HL-60/S4 treated with retinoic acid at 250 ng/mL for 4 days and 3 days (cell line): ENCODE results near the gene POM121.
"Not testable (repeated sequence)": the region's sequence is repeated elsewhere in the genome, so short reads cannot be mapped to it uniquely, and the experiment has no call there.

Experiments used
- in situ Hi-C: fragments of 300-500 bp; cut with MboI; formaldehyde crosslinking; loops from 2 replicates; pipeline ENCODE4 v1.7.0; 2022; ENCODE audit warnings: low sequenced_read_pairs

The POM121 gene

GRCh38 chr7:72949276-72949675, 24.4 kb downstream of the POM121 start:
- in situ Hi-C loops, result not testable (repeated sequence)

DNA sequence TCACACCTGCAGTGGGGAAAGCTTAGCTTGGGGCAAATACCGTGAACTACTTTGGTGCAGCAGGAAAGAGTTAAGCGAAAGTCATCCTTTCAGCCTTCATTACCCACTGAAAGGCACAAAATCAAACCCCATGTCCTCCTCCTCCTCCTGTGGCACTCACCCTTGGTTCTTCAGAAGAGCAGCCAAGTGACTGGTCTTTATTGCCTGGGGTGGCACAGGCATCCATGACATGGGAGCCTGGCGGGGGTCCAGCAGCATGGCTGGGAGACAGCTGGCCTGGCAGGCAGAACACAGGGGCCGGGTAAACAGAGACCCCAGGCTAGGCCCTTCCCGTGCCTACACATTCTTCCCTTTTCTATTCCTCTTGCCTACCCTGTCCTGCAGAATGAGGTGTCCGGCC, 24.8 kb downstream of the POM121 start:
- in situ Hi-C loops, result not testable (repeated sequence)

DNA sequence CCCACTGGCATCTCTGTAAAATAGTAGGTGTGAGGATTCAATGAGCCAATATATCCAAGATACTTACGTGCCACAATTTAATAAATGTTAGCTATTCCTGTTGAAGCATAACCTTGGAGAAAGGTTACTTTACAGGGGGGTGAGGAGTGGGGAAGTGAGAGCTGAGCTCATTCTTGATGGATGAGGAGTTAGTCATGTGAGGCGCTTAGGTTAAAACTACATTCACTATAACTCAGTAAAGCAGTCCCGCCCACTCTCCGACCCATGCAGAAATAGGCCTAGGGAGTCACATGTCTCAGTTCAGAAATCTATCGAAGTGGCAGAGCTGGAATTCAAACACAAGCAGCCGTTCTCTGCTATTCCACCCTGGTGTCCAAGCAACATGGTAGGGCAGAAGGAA, 25.5 kb downstream of the POM121 start:
- in situ Hi-C loops, result not testable (repeated sequence)

- in situ Hi-C loops, result not testable (repeated sequence)
These were observed 29.1 kb downstream of the POM121 start for GRCh38 chr7:72953901-72954562.

DNA sequence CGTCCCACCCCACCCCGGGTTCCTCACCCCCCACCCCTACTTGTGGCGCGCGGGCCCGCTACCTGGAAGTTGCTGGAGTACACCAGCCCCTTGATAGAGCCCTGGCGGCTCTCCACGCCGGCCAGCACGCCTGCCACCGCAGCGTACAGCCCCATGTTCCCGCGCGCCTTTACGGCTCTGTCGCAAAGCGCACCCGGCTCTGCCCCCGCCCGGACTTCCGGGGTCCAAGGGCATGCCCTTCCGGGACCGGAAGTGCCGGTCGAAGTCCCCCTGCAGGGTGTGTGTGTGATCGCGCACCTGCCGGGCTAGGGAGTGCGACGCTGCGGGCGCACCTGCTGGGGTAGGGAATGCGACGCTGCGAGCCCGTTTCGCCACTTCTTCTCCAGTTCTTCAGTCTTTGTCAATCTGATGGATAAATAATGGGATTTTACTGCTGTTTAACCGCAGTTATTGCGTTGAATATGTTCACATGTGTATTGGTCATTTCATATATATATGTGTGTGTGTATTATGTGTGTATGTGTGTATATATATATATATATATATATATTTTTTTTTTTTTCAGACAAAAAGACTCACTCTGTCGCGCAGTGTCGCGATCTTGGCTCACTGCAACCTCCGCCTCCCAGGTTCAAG, 29.8 kb downstream of the POM121 start:
- in situ Hi-C loops, result not testable (repeated sequence)

GRCh38 chr7:72960029-72960428, 35.1 kb downstream of the POM121 start:
- in situ Hi-C loops, result not testable (repeated sequence)

DNA sequence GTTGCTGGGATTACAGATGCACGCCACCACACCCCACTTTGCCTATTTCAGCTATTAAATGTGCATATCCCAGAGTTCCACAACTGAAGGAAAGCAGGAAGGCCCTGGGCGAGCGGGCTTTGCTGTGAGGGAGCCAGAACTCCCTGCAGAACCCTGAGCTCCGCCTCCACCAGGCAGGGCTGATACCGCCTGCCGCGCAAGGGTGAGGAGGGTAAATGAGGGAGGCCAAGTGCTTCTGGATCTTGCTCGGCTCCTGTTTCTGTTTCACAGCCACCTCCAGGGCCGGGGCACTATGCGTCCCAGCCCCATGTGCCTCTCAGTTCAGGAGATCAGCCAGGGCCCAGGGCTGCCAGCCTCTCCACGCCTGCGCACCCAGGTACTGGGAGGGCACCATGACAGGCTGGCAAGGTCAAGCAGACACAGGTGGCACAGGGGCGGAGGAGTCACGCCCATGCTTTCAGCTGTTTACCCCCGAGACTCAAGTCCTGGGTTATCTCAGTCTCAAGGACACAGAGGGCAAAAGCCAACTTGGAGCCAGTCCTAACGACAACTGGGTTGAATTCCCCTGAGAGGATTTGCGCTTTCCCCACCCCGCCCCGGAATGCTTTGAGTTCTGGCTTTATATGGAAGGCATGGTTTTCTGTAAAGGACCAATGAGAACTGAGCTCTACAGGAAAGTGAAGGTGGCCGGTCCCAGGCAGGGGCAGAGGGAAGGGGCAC, 35.9 kb downstream of the POM121 start:
- in situ Hi-C loops, result not testable (repeated sequence)

- in situ Hi-C loops, result not testable (repeated sequence)
These were observed 36.4 kb downstream of the POM121 start for GRCh38 chr7:72961346-72961650.

DNA sequence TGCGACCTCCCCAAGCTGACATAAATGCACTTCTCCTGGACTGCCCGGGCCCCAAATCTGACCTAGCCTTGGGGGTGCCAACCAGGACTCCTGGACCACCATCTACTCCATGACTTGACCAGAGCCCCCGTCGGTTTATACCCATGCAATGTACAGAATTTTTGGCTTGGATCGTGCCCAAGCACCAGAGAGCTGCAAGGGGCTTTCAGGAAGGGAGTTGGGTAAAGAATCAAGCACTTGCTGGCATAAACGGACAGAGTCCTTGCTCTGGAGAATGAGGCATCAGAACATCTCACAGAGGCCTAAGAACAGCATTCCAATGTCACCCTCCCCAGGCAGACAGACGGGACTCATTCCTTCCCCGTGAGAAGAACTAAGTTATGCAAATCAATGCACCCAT, 38.2 kb downstream of the POM121 start:
- in situ Hi-C loops, result not testable (repeated sequence)

GRCh38 chr7:72965186-72965975, 40.5 kb downstream of the POM121 start:
- in situ Hi-C loops, result not testable (repeated sequence)

GRCh38 chr7:72966892-72967291, 42.0 kb downstream of the POM121 start:
- in situ Hi-C loops, result not testable (repeated sequence)

- in situ Hi-C loops, result not testable (repeated sequence)
These were observed 44.2 kb downstream of the POM121 start, which contains the start of gene TRIM74 for GRCh38 chr7:72968980-72969516. Gene TRIM74, minus strand, starts transcription at chr7:72969466. Its CDS starts 3,309 bp downstream, at chr7:72966157.

DNA sequence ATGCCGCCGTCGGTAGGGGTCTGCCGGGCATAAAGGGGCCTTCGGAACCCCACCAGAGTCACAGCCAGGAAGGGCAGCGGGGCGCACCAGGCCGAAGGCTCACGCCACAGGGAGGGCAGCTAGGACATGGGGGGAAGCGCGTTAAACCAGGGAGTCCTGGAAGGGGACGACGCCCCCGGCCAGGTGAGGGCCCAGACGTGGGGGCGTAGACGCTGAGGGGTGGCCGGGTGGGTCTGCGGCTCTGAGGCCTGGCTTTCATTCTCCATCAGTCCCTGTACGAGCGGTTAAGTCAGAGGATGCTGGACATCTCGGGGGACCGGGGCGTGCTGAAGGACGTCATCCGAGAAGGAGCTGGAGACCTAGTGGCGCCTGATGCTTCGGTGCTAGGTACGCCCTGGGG, 44.8 kb downstream of the POM121 start:
- in situ Hi-C loops, result not testable (repeated sequence)

- in situ Hi-C loops, result not testable (repeated sequence)
These were observed 46.6 kb downstream of the POM121 start for GRCh38 chr7:72971505-72971904.

DNA sequence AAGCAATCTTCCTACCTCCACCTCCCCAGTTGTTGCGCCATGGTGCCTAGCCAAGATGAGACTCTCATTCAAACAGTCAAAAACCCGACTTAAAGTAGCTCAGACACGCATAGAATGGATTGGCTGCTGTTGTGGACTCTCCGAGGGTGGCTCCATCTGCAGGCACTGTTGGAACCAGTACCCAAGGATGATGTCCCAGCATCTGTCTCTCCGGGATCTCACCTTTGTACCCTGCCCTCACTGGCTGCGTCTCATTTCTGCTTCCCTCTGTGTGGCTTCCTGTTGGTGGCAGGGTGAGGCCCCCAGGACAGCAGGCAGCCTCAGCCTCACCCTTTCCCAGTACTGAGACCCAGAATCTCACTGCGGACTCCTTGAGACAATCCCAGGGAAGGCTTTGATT, 49.9 kb downstream of the POM121 start:
- in situ Hi-C loops, result not testable (repeated sequence)

DNA sequence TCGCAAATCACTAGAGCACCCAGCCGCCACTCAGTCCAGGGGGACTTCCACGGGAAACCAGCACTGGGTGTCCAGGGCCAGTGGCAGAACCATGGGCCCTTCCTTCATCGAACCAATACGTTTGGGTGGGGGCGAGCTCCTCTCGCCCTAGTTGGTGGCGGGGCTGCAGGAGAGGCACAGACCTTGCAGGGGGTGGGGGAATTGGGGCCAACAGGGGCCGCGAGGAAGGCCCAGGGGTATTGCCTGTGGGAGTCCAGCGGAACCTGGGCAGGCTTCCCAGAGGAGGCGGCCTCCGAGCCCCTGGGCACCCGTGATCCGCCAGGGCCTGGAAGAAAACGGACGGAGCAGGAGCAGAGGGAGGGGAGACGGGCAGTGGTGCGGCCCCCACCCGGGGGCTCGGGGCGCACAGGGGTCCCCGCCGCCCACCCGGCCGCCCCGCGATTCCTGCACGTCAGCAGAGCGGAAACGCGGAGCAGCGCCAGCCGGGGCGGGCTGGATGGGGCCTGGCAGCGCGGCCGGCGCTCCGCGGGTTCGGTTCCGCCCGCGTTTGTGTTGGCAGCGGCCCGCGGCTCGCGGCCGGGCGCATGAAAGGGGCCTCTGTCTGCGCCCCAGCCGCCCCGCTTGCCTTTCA, 50.9 kb downstream of the POM121 start:
- in situ Hi-C loops, result not testable (repeated sequence)

DNA sequence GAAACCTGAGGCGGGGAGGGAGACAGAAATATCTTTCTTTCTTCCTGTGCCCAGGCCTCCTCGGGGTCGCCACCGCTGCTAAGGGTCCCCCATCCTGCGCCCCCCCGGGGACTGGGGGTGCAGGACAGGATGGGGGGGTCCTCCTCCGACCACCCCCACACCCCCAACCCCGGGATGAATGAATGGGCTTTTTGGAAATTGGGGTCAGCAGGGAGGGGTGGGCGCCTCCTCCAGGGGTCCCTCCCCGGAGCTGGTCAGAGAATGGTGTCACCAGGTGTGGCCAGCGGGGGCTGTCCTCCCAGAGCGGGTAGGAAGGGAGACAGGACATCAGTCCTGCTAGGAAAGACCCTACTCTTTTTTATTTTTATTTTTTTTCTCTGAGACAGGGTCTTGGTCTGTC, 51.5 kb downstream of the POM121 start:
- in situ Hi-C loops, result not testable (repeated sequence)

GRCh38 chr7:72980382-72980781, 55.5 kb downstream of the POM121 start:
- in situ Hi-C loops, result not testable (repeated sequence)

DNA sequence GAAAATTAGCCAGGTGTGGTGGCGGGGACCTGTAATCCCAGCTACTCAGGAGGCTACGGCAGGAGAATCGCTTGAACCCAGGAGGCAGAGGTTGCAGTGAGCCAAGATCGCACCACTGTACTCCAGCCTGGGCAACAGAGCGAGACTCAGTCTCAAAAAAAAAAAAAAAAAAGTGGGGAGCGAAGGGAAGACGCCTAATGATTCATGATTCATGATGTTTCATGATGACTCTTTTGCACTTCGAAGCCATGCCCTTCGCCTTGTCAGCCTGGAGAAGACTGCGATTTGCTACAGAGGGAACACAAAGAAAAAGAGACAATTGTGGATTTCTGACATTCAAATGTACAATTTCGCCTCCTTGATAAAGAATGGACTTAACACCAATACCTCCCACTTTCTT, 57.2 kb downstream of the POM121 start:
- in situ Hi-C loops, result not testable (repeated sequence)

GRCh38 chr7:72990146-72990913, 65.4 kb downstream of the POM121 start:
- in situ Hi-C loops, result not testable (repeated sequence)
